DOHH2 (cell line): Measurements from ENCODE around the gene ANKRD36C.
A peak's percentile ranks its signal among the peaks of the same experiment; 100 is the strongest.
"Not testable (repeated sequence)": the region's sequence is repeated elsewhere in the genome, so short reads cannot be mapped to it uniquely, and the experiment has no call there.

ENCODE experiments used
- H3F3A ChIP-seq: fragments of 200-600 bp; sonication (generic), shearing (Covaris generic); 2 replicates; pipeline ENCODE4 v1.6.0; 2016; ENCODE audit warnings: antibody characterized with exemption, mild to moderate bottlenecking; ENCODE audit not compliant: control insufficient read depth, insufficient read depth
- H3K27ac ChIP-seq: fragments of 200-600 bp; sonication (generic); 2 replicates; pipeline ENCODE4 v1.5.1; 2014; ENCODE audit warnings: low read depth, mild to moderate bottlenecking, low read length, moderate library complexity
- H3K27me3 ChIP-seq: fragments of 200-600 bp; sonication (generic); 2 replicates; pipeline ENCODE4 v1.6.1; 2014; ENCODE audit warnings: mild to moderate bottlenecking, low read length, mixed read lengths; ENCODE audit not compliant: control insufficient read depth
- H3K36me3 ChIP-seq: fragments of 200-600 bp; sonication (generic); 2 replicates; pipeline ENCODE4 v1.6.1; 2014; ENCODE audit warnings: mild to moderate bottlenecking, low read length, moderate library complexity, mixed read lengths; ENCODE audit not compliant: control insufficient read depth
- H3K4me1 ChIP-seq: fragments of 200-600 bp; sonication (generic); 2 replicates; pipeline ENCODE4 v1.6.1; 2014; ENCODE audit warnings: mild to moderate bottlenecking, low read length, mixed read lengths; ENCODE audit not compliant: control insufficient read depth
- H3K4me2 ChIP-seq: fragments of 200-600 bp; sonication (generic); 2 replicates; pipeline ENCODE4 v1.6.0; 2014; ENCODE audit warnings: mild to moderate bottlenecking, low read length, moderate library complexity
- H3K4me3 ChIP-seq: fragments of 200-600 bp; sonication (generic); 2 replicates; pipeline ENCODE4 v1.5.1; 2014; ENCODE audit warnings: mild to moderate bottlenecking, low read length, mixed read lengths
- H3K79me2 ChIP-seq: fragments of 200-600 bp; sonication (generic); 2 replicates; pipeline ENCODE4 v1.6.1; 2014; ENCODE audit warnings: mild to moderate bottlenecking, low read length, mixed read lengths; ENCODE audit not compliant: control insufficient read depth
- H3K9me2 ChIP-seq: fragments of 200-600 bp; sonication (generic); replicated peaks from 2 replicates; pipeline ENCODE4 v1.6.1; 2014; ENCODE audit warnings: mild to moderate bottlenecking, low read length, mixed read lengths; ENCODE audit not compliant: control insufficient read depth
- H3K9me3 ChIP-seq: fragments of 200-600 bp; sonication (generic); 2 replicates; pipeline ENCODE4 v1.6.1; 2014; ENCODE audit warnings: antibody characterized with exemption, low read length, mixed read lengths; ENCODE audit not compliant: control insufficient read depth, insufficient read depth
- H4K20me1 ChIP-seq: fragments of 200-600 bp; sonication (generic); 2 replicates; pipeline ENCODE4 v1.6.0; 2014; ENCODE audit warnings: low read depth, mild to moderate bottlenecking, antibody characterized with exemption, low read length, moderate library complexity; ENCODE audit not compliant: control insufficient read depth, insufficient read depth
- TF ChIP-seq, protein P1 (sequence below): fragments of 200-600 bp; sonication (generic); IDR thresholded peaks from one replicate; pipeline ENCODE4 v1.5.1; 2014; ENCODE audit warnings: antibody characterized with exemption, mild to moderate bottlenecking, low read depth, low read length; ENCODE audit not compliant: poor library complexity, severe bottlenecking

Gene ANKRD36C

GRCh38 chr2:96021142-96021541 lies 29.5 kb upstream of the ANKRD36C start:
- not testable (repeated sequence) for H3K9me2 ChIP-seq, H4K20me1 ChIP-seq, H3F3A ChIP-seq, H3K36me3 ChIP-seq, H3K27ac ChIP-seq, H3K27me3 ChIP-seq, H3K4me2 ChIP-seq, H3K9me3 ChIP-seq, H3K79me2 ChIP-seq, H3K4me1 ChIP-seq, H3K4me3 ChIP-seq

DNA sequence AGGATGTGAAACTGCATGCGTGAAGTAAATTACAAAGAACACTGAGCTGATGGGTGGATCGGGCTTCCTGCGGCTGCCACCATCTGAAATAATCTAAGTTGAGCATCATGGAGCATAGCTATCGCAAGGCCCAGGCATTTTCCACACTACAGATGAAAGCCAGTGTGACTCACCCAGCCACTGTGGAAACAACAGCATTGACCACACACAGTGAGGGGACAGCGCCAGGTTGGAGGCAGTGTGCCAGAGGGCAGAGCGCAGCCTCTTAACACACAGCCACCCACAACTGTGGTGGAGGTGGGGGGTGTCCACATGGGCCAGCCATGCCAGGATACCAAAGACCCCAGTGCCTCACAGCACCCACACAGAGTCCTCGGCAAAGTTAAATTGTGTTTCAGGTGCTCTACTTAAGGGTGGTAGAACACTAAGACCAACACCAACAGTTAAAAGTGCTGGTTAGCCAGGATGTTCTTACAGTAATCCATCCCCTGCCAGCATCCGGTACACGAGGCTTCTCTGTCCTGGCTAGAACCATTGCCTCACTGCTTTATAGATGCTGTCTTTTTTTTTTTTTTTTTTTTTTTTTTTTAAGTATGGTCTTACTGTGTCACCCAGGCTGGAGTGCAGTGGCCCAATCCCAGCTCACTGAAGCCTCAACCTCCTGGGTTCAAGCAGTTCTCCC lies 28.4 kb upstream of the ANKRD36C start:
- H3K4me3 ChIP-seq, H3K36me3 ChIP-seq, H3F3A ChIP-seq, H3K4me2 ChIP-seq, H3K27me3 ChIP-seq, H3K4me1 ChIP-seq, H4K20me1 ChIP-seq, H3K9me2 ChIP-seq, H3K9me3 ChIP-seq, H3K27ac ChIP-seq, H3K79me2 ChIP-seq: not testable (repeated sequence)

DNA sequence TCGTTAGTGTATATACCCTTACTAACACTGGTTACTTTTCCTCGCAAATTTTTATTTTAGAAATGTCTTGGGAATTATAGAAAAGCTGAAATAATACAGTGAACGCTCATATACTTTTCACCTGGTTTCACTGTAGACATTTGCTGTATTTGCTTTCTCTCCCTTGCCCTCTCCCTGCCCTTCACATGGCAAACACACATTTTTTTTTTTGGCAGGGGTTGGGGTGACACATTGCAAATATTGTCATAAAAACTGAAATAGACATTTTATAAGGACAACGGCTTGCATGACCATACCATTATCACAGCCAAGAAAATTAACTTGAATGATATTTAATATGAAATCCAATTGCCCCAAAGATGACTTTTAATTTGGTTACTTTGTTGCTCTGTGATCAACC lies 24.7 kb upstream of the ANKRD36C start:
- not testable (repeated sequence) for H3K27me3 ChIP-seq, H3F3A ChIP-seq, H3K27ac ChIP-seq, H3K4me1 ChIP-seq, H3K4me2 ChIP-seq, H3K4me3 ChIP-seq, H3K79me2 ChIP-seq, H3K9me2 ChIP-seq, H3K9me3 ChIP-seq, H3K36me3 ChIP-seq, H4K20me1 ChIP-seq

GRCh38 chr2:96012792-96013264 lies 21.2 kb upstream of the ANKRD36C start:
- not testable (repeated sequence) for H3F3A ChIP-seq, H3K79me2 ChIP-seq, H3K4me2 ChIP-seq, H3K4me1 ChIP-seq, H3K9me3 ChIP-seq, H3K27me3 ChIP-seq, H3K36me3 ChIP-seq, H4K20me1 ChIP-seq, H3K9me2 ChIP-seq, H3K27ac ChIP-seq, H3K4me3 ChIP-seq
- TF ChIP-seq, protein P1, sequence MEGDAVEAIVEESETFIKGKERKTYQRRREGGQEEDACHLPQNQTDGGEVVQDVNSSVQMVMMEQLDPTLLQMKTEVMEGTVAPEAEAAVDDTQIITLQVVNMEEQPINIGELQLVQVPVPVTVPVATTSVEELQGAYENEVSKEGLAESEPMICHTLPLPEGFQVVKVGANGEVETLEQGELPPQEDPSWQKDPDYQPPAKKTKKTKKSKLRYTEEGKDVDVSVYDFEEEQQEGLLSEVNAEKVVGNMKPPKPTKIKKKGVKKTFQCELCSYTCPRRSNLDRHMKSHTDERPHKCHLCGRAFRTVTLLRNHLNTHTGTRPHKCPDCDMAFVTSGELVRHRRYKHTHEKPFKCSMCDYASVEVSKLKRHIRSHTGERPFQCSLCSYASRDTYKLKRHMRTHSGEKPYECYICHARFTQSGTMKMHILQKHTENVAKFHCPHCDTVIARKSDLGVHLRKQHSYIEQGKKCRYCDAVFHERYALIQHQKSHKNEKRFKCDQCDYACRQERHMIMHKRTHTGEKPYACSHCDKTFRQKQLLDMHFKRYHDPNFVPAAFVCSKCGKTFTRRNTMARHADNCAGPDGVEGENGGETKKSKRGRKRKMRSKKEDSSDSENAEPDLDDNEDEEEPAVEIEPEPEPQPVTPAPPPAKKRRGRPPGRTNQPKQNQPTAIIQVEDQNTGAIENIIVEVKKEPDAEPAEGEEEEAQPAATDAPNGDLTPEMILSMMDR, result peak; percentile 13

DNA sequence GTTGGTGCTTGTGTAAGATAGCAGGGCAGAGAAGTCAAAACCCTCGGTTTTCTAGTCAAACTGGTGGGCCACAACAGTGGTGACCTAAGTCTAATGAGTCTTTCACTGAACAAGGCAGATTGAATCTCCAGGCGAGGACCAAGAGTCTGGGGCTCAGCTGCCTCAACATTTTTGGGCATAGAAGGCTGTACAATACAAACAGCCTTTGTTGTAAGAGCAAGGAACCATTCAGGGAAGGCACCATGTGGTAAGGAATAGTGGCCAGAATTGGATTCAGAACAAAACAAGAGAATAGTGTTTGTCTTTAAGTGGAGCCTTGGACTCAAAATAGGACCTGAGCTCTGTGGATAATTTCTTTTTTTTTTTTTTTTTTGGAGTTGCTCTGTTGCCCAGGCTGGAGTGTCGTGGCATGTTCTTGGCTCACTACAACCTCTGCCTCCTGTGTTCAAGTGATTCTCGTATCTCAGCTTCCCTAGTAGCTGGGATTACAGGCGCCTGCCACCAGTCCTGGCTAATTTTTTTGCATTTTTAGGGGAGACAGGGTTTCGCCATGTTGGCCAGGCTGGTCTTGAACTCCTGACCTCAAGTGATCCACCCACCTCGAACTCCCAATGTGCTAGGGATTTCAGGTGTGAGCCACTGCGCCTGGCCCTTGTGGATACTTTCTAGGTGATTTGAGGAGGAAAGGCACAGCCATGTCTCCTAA lies 20.6 kb upstream of the ANKRD36C start:
- H3K4me3 ChIP-seq, H3K27me3 ChIP-seq, H3K4me1 ChIP-seq, H3K27ac ChIP-seq, H3K9me2 ChIP-seq, H3K36me3 ChIP-seq, H3K79me2 ChIP-seq, H3K4me2 ChIP-seq, H3F3A ChIP-seq, H3K9me3 ChIP-seq, H4K20me1 ChIP-seq: not testable (repeated sequence)

GRCh38 chr2:96011129-96011455 lies 19.5 kb upstream of the ANKRD36C start:
- not testable (repeated sequence) for H3K27ac ChIP-seq, H3K27me3 ChIP-seq, H3K4me1 ChIP-seq, H3K9me2 ChIP-seq, H3F3A ChIP-seq, H3K36me3 ChIP-seq, H4K20me1 ChIP-seq, H3K79me2 ChIP-seq, H3K9me3 ChIP-seq
- peak overlapping the region; percentile 60; the same call in 1 of the 2 replicates for H3K4me3 ChIP-seq
- H3K4me2 ChIP-seq, result peak overlapping the region; percentile 49

- H3K27ac ChIP-seq, H3K27me3 ChIP-seq, H3K4me1 ChIP-seq, H3K79me2 ChIP-seq, H3F3A ChIP-seq, H3K36me3 ChIP-seq, H4K20me1 ChIP-seq, H3K9me2 ChIP-seq, H3K9me3 ChIP-seq: not testable (repeated sequence)
- H3K4me2 ChIP-seq, result peak overlapping the region; percentile 61
- peak overlapping the region; percentile 68 for H3K4me3 ChIP-seq
Observed at GRCh38 chr2:96010320-96011128, 18.9 kb upstream of the ANKRD36C start.
